ENCODE measurements around the gene METTL13.
A peak's percentile ranks its signal among the peaks of the same experiment; 100 is the strongest.

GRCh38 chr1:171841050-171841910, 59.8 kb downstream of the METTL13 start, which contains the start of gene DNM3:
- no peak for TF ChIP-seq CTCF (IDR thresholded peaks at IDR 0.05; ENCODE audit: poor library complexity, severe bottlenecking)
- TF ChIP-seq EP300 (conservative IDR thresholded peaks at IDR 0.05; ENCODE audit: poor library complexity, severe bottlenecking) = no peak
- TF ChIP-seq EZH2 (IDR thresholded peaks at IDR 0.05; ENCODE audit: borderline replicate concordance, insufficient read depth, low read length, poor library complexity, severe bottlenecking) = no peak
- no peak for TF ChIP-seq TAF1 (IDR thresholded peaks at IDR 0.05; ENCODE audit: low read depth)
- peak; percentile 21 for TF ChIP-seq SMC3 (conservative IDR thresholded peaks at IDR 0.05; ENCODE audit: poor library complexity)
- TF ChIP-seq POLR2AphosphoS5 (IDR thresholded peaks at IDR 0.05) = peak; percentile 97
- peak; percentile 61 for TF ChIP-seq MXI1 (conservative IDR thresholded peaks at IDR 0.05; ENCODE audit: poor library complexity, severe bottlenecking)
- TF ChIP-seq REST (IDR thresholded peaks at IDR 0.05; ENCODE audit: borderline replicate concordance) = peak; percentile 82

Measured in neural cell (in vitro differentiated cells).